Left lung (tissue), 10 donors: ENCODE data around the gene PHACTR1. TPM values are rescaled to one million over a fixed set of nuclear protein-coding genes. Genes with fewer than 3 reads are reported as not detected.

ENCODE experiments used
- ATAC-seq: fragments of 200-7000 bp; cut with Tn5 transposase; one replicate; pipeline ENCODE4 v1.9.1; 2020; ENCODE audit warnings: moderate library complexity
- DNase-seq, 4 donors: peaks; one replicate each; pipeline ENCODE4 v3.0.0-alpha.2; 2013 to 2020
- H3K27ac ChIP-seq, 2 donors: fragments of 200-600 bp; sonication (generic) in 1 of 2; one replicate each; pipeline versions ENCODE4 v1.5.0 to v1.8.0; 2020 to 2021
- H3K27me3 ChIP-seq, 2 donors: fragments of 200-600 bp; sonication (generic) in 1 of 2; one replicate each; pipeline versions ENCODE4 v1.5.0 to v1.8.0; 2020 to 2021
- H3K36me3 ChIP-seq, 2 donors: fragments of 200-600 bp; sonication (generic) in 1 of 2; one replicate each; pipeline versions ENCODE4 v1.5.0 to v1.8.0; 2020 to 2021
- H3K4me1 ChIP-seq, 2 donors: fragments of 200-600 bp; one replicate each; pipeline ENCODE4 v1.8.0; 2021
- H3K4me3 ChIP-seq, 2 donors: fragments of 200-600 bp; sonication (generic) in 1 of 2; one replicate each; pipeline versions ENCODE4 v1.5.0 to v1.8.0; 2020 to 2021; ENCODE audit warnings: mild to moderate bottlenecking in 1 of 2
- H3K9me3 ChIP-seq, 2 donors: fragments of 200-600 bp; sonication (generic) in 1 of 2; one replicate each; pipeline versions ENCODE4 v1.5.0 to v1.8.0; 2020 to 2021
- intact Hi-C, 2 donors: fragments of 100-400 bp; cut with DNase I; formaldehyde crosslinking; loops; one replicate each; pipeline versions ENCODE4 v1.11.2 to v1.14.2; 2022
- polyA plus RNA-seq, 6 donors: library from polyadenylated mRNA; unstranded; fragments of 120-200 nt; gene quantifications; one replicate each; pipeline ENCODE4 v1.2.1, GENCODE V29; 2013; ENCODE audit not compliant: insufficient read length in 6 of 6
- total RNA-seq, 2 donors: library from RNA; stranded (reverse); fragmentation: NEBNext Ultra II Directional; extraction: Animal tissue kit (Norgen Biotek cat#: 25700); gene quantifications; one replicate each; pipeline ENCODE4 v1.2.1, GENCODE V29; 2021
- TF ChIP-seq, protein P1 (sequence below), 2 donors: fragments of 200-600 bp; sonication (generic) in 1 of 2; IDR thresholded peaks; one replicate each; pipeline versions ENCODE4 v1.5.0 to v1.8.0; 2021; ENCODE audit warnings: antibody characterized with exemption in 2 of 2
- donor health status: DM: no; HTN: yes; CAD: no.
- donor health status: DM: no; HTN: no; CAD: no.

PHACTR1 gene
- total and polyA plus RNA-seq, 8 donors, result 12.1 to 53.3 (median 15.8) TPM

DNA sequence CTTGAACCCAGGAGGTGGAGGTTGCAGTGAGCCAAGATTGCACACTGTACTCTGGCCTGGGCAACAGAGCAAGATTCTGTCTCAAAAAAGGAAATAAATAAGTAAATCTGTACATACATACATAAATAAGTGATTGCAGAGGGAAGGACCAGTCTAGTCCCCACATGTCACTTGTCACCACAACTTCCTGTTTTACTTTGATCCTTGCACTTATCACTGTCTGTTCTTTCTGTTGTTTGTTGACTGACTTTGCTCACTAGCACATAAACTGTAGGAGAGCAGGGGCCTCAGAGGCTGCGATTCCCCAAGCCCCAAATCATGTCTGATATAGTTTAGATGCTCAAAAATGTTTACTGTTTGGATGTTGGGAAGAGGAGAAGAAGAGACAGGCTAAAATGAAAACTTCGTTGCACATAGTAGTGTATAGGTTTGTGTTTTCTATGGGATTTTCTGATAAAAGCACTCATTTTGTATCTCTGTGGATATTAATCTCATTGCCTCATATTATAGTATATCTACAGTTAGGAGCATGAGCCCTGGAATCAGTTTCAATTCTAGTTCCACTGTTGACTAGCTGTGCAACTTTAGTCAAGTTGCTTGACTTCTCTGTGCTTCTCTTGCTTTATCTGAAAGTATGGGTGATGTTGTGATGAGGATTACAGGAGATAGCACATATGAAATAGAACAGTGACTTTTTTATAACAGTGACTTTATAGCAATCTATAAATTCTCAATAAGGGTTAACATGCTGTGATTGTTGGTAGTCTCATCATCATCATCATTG is 446.8 kb downstream of the PHACTR1 start:
- ATAC-seq (no peak), DNase-seq (no peak)
- Histone ChIP-seq H3K27me3 (no peaks in the 10 kb centered on the region), H3K36me3 (peaks cover 0 to 5% of the 10 kb centered on the region in 2 donors), H3K4me1 (no peaks in the 10 kb centered on the region), H3K9me3 (no peaks in the 10 kb centered on the region), H3K4me3 (no peak overlapping the region), H3K27ac (no peak overlapping the region)
- TF ChIP-seq, protein P1, sequence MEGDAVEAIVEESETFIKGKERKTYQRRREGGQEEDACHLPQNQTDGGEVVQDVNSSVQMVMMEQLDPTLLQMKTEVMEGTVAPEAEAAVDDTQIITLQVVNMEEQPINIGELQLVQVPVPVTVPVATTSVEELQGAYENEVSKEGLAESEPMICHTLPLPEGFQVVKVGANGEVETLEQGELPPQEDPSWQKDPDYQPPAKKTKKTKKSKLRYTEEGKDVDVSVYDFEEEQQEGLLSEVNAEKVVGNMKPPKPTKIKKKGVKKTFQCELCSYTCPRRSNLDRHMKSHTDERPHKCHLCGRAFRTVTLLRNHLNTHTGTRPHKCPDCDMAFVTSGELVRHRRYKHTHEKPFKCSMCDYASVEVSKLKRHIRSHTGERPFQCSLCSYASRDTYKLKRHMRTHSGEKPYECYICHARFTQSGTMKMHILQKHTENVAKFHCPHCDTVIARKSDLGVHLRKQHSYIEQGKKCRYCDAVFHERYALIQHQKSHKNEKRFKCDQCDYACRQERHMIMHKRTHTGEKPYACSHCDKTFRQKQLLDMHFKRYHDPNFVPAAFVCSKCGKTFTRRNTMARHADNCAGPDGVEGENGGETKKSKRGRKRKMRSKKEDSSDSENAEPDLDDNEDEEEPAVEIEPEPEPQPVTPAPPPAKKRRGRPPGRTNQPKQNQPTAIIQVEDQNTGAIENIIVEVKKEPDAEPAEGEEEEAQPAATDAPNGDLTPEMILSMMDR (IDR thresholded peaks at IDR 0.05), result no peak
- intact Hi-C loops, result no loop called here

DNA sequence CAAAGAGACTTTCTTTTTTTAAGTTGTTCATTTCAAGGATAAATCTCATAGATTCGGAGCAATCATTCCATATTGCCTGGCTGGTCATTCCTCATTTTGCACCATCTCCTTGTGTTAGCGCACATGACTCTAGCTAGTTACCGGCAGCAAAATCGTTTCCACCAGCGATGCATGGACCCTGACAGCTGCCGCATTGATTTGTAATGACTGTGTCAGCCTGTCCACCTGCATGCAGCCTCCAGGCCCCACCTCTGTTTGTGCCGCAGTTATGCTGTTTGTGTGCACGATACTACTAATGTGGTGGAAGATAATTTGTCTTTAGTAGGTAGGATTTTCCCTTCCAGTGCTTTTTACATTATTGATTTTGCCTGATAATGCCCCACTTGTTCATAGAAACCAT is 447.7 kb downstream of the PHACTR1 start:
- no peaks in the 10 kb centered on the region for H3K27me3 ChIP-seq
- H3K36me3 ChIP-seq, result peaks cover 0 to 5% of the 10 kb centered on the region in 2 donors
- no peak overlapping the region for H3K27ac ChIP-seq
- H3K4me3 ChIP-seq, result no peak overlapping the region
- TF ChIP-seq, protein P1 (IDR thresholded peaks at IDR 0.05), result no peak
- H3K4me1 ChIP-seq, result no peaks in the 10 kb centered on the region
- no peaks in the 10 kb centered on the region for H3K9me3 ChIP-seq
- ATAC-seq (no peak), DNase-seq (no peak)
- intact Hi-C loops, result no loop called here

GRCh38 chr6:13165502-13166172 is 449.1 kb downstream of the PHACTR1 start:
- no peaks in the 10 kb centered on the region for H3K9me3 ChIP-seq
- no peak overlapping the region for H3K4me3 ChIP-seq
- ATAC-seq (no peak), DNase-seq (no peak)
- intact Hi-C loops, result no loop called here
- TF ChIP-seq, protein P1 (IDR thresholded peaks at IDR 0.05), result no peak
- no peaks in the 10 kb centered on the region for H3K27me3 ChIP-seq
- H3K27ac ChIP-seq, result no peak overlapping the region
- H3K4me1 ChIP-seq, result no peaks in the 10 kb centered on the region
- H3K36me3 ChIP-seq, result no peaks in the 10 kb centered on the region

GRCh38 chr6:13166269-13166668 is 449.7 kb downstream of the PHACTR1 start:
- ATAC-seq (no peak), DNase-seq (no peak)
- intact Hi-C loops, result no loop called here
- TF ChIP-seq, protein P1 (IDR thresholded peaks at IDR 0.05), result no peak
- Histone ChIP-seq H3K4me1 (no peaks in the 10 kb centered on the region), H3K4me3 (no peak overlapping the region), H3K27me3 (no peaks in the 10 kb centered on the region), H3K36me3 (no peaks in the 10 kb centered on the region), H3K9me3 (no peaks in the 10 kb centered on the region), H3K27ac (no peak overlapping the region)

- H3K36me3 ChIP-seq, result no peaks in the 10 kb centered on the region
- intact Hi-C loops, result no loop called here
- no peak overlapping the region for H3K27ac ChIP-seq
- TF ChIP-seq, protein P1 (IDR thresholded peaks at IDR 0.05), result no peak
- no peak overlapping the region for H3K4me3 ChIP-seq
- no peak for DNase-seq
- H3K4me1 ChIP-seq, result no peaks in the 10 kb centered on the region
- H3K9me3 ChIP-seq, result no peaks in the 10 kb centered on the region
- no peaks in the 10 kb centered on the region for H3K27me3 ChIP-seq
- no peak for ATAC-seq
Measured at GRCh38 chr6:13166916-13167315, 450.3 kb downstream of the PHACTR1 start.
